Choroid plexus epithelial cell (primary cell): Measurements from ENCODE around the gene DMWD.

Source experiments
- DNase-seq: peaks from one replicate; pipeline ENCODE4 v3.0.0-alpha.2; 2010; ENCODE audit warnings: low read depth
- H3K4me3 ChIP-seq: 2 replicates; pipeline ENCODE4 v1.5.1; 2011; ENCODE audit warnings: low read depth, mild to moderate bottlenecking, control low read depth, low read length, moderate library complexity
- CTCF ChIP-seq: conservative IDR thresholded peaks from 2 replicates; pipeline ENCODE4 v1.5.1; 2011; ENCODE audit warnings: low read depth, mild to moderate bottlenecking, control low read depth, inconsistent platforms, low read length, moderate library complexity

DMWD gene

GRCh38 chr19:45822716-45823115, 30.1 kb upstream of the DMWD start:
- DNase-seq = no peak
- TF ChIP-seq CTCF = no peak
- no peak overlapping the region for H3K4me3 ChIP-seq

GRCh38 chr19:45821570-45821969, 28.9 kb upstream of the DMWD start:
- DNase-seq = no peak
- TF ChIP-seq CTCF = no peak
- H3K4me3 ChIP-seq = no peak overlapping the region

GRCh38 chr19:45821103-45821521, 28.5 kb upstream of the DMWD start:
- TF ChIP-seq CTCF = no peak
- H3K4me3 ChIP-seq = no peak overlapping the region
- DNase-seq = no peak

- no peak overlapping the region for H3K4me3 ChIP-seq
- peak; percentile 14 for TF ChIP-seq CTCF
- DNase-seq = no peak
These were observed 27.9 kb upstream of the DMWD start for GRCh38 chr19:45820413-45821102.

GRCh38 chr19:45819769-45820168, 27.1 kb upstream of the DMWD start:
- H3K4me3 ChIP-seq = no peak overlapping the region
- DNase-seq = no peak
- TF ChIP-seq CTCF = no peak

GRCh38 chr19:45817725-45818301, 25.2 kb upstream of the DMWD start:
- H3K4me3 ChIP-seq = no peak overlapping the region
- no peak for TF ChIP-seq CTCF
- no peak for DNase-seq
